Measurements from ENCODE around the gene DPP6. TPM values are rescaled to one million over a fixed set of nuclear protein-coding genes. Genes with fewer than 3 reads are reported as not detected.

Gene DPP6
- total RNA-seq, 1 experiment from 2014 or later, result not detected

GRCh38 chr7:154910977-154911376 lies 858.8 kb downstream of the DPP6 start:
- H3K4me3 Mint-ChIP-seq, result no peak overlapping the region
- peaks cover 44% of the 10 kb centered on the region for H3K27me3 Mint-ChIP-seq (ENCODE audit: low read depth)
- ATAC-seq (no peak), DNase-seq (ENCODE audit: low spot score) (no peak)
- POLR2A ChIA-PET, result no interaction called here
- H3K36me3 Mint-ChIP-seq, result peaks cover 37% of the 10 kb centered on the region
- H3K4me1 Mint-ChIP-seq, result peaks cover 4% of the 10 kb centered on the region
- no peak overlapping the region for H3K27ac Mint-ChIP-seq
- no peak for TF ChIP-seq SMAD4 (CRISPR knock-in tag; IDR thresholded peaks at IDR 0.05)
- H3K9me3 Mint-ChIP-seq, result peaks cover 43% of the 10 kb centered on the region
- CTCF ChIA-PET, result no interaction called here

DNA sequence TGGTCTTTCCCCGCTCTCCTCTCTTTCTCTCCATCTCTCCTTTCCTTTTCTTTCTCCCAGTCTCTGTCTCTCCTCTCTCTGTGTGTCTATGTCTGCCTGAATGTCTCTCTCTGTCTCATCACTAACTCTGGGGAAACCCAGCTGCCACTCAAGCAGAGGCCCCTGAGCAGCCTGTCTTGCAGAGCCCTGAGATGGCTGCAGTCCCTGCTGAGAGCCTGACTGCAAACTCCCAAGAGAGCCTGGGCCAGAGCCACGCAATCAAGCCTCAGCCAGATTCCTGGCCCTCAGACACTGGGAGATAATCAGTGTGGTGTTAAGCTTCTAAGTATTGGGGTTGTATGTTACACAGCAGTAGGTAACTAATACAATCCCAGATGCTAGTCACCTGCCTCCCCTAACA lies 859.2 kb downstream of the DPP6 start:
- Mint-ChIP-seq H3K27me3 (ENCODE audit: low read depth) (peaks cover 44% of the 10 kb centered on the region), H3K4me1 (peaks cover 4% of the 10 kb centered on the region), H3K27ac (no peak overlapping the region), H3K4me3 (no peak overlapping the region), H3K36me3 (peaks cover 35% of the 10 kb centered on the region), H3K9me3 (peaks cover 42% of the 10 kb centered on the region)
- no peak for ATAC-seq
- ChIA-PET CTCF (no interaction called here), POLR2A (no interaction called here)
- no peak for DNase-seq (ENCODE audit: low spot score)
- no peak for TF ChIP-seq TEAD4 (CRISPR knock-in tag; IDR thresholded peaks at IDR 0.05)
- TF ChIP-seq, protein P1, sequence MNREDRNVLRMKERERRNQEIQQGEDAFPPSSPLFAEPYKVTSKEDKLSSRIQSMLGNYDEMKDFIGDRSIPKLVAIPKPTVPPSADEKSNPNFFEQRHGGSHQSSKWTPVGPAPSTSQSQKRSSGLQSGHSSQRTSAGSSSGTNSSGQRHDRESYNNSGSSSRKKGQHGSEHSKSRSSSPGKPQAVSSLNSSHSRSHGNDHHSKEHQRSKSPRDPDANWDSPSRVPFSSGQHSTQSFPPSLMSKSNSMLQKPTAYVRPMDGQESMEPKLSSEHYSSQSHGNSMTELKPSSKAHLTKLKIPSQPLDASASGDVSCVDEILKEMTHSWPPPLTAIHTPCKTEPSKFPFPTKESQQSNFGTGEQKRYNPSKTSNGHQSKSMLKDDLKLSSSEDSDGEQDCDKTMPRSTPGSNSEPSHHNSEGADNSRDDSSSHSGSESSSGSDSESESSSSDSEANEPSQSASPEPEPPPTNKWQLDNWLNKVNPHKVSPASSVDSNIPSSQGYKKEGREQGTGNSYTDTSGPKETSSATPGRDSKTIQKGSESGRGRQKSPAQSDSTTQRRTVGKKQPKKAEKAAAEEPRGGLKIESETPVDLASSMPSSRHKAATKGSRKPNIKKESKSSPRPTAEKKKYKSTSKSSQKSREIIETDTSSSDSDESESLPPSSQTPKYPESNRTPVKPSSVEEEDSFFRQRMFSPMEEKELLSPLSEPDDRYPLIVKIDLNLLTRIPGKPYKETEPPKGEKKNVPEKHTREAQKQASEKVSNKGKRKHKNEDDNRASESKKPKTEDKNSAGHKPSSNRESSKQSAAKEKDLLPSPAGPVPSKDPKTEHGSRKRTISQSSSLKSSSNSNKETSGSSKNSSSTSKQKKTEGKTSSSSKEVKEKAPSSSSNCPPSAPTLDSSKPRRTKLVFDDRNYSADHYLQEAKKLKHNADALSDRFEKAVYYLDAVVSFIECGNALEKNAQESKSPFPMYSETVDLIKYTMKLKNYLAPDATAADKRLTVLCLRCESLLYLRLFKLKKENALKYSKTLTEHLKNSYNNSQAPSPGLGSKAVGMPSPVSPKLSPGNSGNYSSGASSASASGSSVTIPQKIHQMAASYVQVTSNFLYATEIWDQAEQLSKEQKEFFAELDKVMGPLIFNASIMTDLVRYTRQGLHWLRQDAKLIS (CRISPR knock-in tag; IDR thresholded peaks at IDR 0.05; ENCODE audit: borderline replicate concordance), result no peak
- TF ChIP-seq E2F5 (CRISPR knock-in tag; IDR thresholded peaks at IDR 0.05), result no peak
- no peak for TF ChIP-seq KAT7 (CRISPR knock-in tag; IDR thresholded peaks at IDR 0.05; ENCODE audit: borderline replicate concordance)
- TF ChIP-seq USF1 (CRISPR knock-in tag; IDR thresholded peaks at IDR 0.05), result no peak
- TF ChIP-seq, protein P2, sequence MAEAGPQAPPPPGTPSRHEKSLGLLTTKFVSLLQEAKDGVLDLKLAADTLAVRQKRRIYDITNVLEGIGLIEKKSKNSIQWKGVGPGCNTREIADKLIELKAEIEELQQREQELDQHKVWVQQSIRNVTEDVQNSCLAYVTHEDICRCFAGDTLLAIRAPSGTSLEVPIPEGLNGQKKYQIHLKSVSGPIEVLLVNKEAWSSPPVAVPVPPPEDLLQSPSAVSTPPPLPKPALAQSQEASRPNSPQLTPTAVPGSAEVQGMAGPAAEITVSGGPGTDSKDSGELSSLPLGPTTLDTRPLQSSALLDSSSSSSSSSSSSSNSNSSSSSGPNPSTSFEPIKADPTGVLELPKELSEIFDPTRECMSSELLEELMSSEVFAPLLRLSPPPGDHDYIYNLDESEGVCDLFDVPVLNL (CRISPR knock-in tag; IDR thresholded peaks at IDR 0.05; ENCODE audit: borderline replicate concordance, low read depth), result no peak
- TF ChIP-seq SOX15 (CRISPR knock-in tag; IDR thresholded peaks at IDR 0.05), result no peak
- TF ChIP-seq FOXJ3 (CRISPR knock-in tag; IDR thresholded peaks at IDR 0.05; ENCODE audit: borderline replicate concordance), result no peak
- TF ChIP-seq EMX1 (CRISPR knock-in tag; IDR thresholded peaks at IDR 0.05), result no peak
- TF ChIP-seq, protein P3, sequence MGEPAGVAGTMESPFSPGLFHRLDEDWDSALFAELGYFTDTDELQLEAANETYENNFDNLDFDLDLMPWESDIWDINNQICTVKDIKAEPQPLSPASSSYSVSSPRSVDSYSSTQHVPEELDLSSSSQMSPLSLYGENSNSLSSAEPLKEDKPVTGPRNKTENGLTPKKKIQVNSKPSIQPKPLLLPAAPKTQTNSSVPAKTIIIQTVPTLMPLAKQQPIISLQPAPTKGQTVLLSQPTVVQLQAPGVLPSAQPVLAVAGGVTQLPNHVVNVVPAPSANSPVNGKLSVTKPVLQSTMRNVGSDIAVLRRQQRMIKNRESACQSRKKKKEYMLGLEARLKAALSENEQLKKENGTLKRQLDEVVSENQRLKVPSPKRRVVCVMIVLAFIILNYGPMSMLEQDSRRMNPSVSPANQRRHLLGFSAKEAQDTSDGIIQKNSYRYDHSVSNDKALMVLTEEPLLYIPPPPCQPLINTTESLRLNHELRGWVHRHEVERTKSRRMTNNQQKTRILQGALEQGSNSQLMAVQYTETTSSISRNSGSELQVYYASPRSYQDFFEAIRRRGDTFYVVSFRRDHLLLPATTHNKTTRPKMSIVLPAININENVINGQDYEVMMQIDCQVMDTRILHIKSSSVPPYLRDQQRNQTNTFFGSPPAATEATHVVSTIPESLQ (CRISPR knock-in tag; IDR thresholded peaks at IDR 0.05), result no peak
- no peak for TF ChIP-seq ATF1 (CRISPR knock-in tag; IDR thresholded peaks at IDR 0.05)
- no peak for TF ChIP-seq ZNF416 (CRISPR knock-in tag; IDR thresholded peaks at IDR 0.05)
- TF ChIP-seq ZNF263 (CRISPR knock-in tag; IDR thresholded peaks at IDR 0.05; ENCODE audit: low read depth), result no peak
- TF ChIP-seq JUN (CRISPR knock-in tag; IDR thresholded peaks at IDR 0.05), result no peak
- no peak for TF ChIP-seq FOXP4 (CRISPR knock-in tag; IDR thresholded peaks at IDR 0.05)
- TF ChIP-seq ZNF423 (CRISPR knock-in tag; IDR thresholded peaks at IDR 0.05), result no peak
- no peak for TF ChIP-seq IRF2 (CRISPR knock-in tag; IDR thresholded peaks at IDR 0.05; ENCODE audit: borderline replicate concordance, low read depth)
- TF ChIP-seq PREB (CRISPR knock-in tag; IDR thresholded peaks at IDR 0.05; ENCODE audit: borderline replicate concordance), result no peak
- no peak for TF ChIP-seq ZBTB43 (CRISPR knock-in tag; IDR thresholded peaks at IDR 0.05)
- no peak for TF ChIP-seq CREM (CRISPR knock-in tag; IDR thresholded peaks at IDR 0.05)
